Mesodermal cell (in vitro differentiated cells): ENCODE data around the gene HIC2. TPM values are rescaled to one million over a fixed set of nuclear protein-coding genes. Genes with fewer than 3 reads are reported as not detected.
"Not testable (repeated sequence)": the region's sequence is repeated elsewhere in the genome, so short reads cannot be mapped to it uniquely, and the experiment has no call there.

Source experiments
- H3K27ac ChIP-seq: 2 replicates; pipeline ENCODE4 v1.7.0; 2013; ENCODE audit warnings: mild to moderate bottlenecking, low read depth, low read length, moderate library complexity; ENCODE audit not compliant: severe bottlenecking
- H3K36me3 ChIP-seq: 2 replicates; pipeline ENCODE4 v1.7.1; 2013; ENCODE audit warnings: mild to moderate bottlenecking, low read length, moderate library complexity; ENCODE audit not compliant: control insufficient read depth, insufficient read depth
- H3K4me1 ChIP-seq: one replicate; pipeline ENCODE4 v1.7.1; 2013; ENCODE audit warnings: mild to moderate bottlenecking, low read length; ENCODE audit not compliant: insufficient read depth, control insufficient read depth, poor library complexity, severe bottlenecking
- H3K4me3 ChIP-seq: 2 replicates; pipeline ENCODE4 v1.7.0; 2013; ENCODE audit warnings: low read length, control low read depth, mild to moderate bottlenecking; ENCODE audit not compliant: insufficient read depth, poor library complexity, severe bottlenecking; ENCODE audit errors: extremely low read depth
- H3K9me3 ChIP-seq: 2 replicates; pipeline ENCODE4 v1.7.1; 2013; ENCODE audit warnings: mild to moderate bottlenecking, low read length, moderate library complexity; ENCODE audit not compliant: control insufficient read depth
- WGBS, 2 experiments: methylation state at CpG; one replicate each; pipeline ENCODE4 v1.1.5; 2013; ENCODE audit warnings: missing lambda C conversion rate in 2 of 2; ENCODE audit not compliant: insufficient coverage in 2 of 2; 5-methylcytosine and 5-hydroxymethylcytosine counted together
- polyA plus RNA-seq, 2 experiments: library from polyadenylated mRNA; stranded (reverse); fragments of 50-300 nt; gene quantifications; one replicate each; pipeline ENCODE4 v1.2.3, GENCODE V29; 2013

Gene HIC2, protein sequence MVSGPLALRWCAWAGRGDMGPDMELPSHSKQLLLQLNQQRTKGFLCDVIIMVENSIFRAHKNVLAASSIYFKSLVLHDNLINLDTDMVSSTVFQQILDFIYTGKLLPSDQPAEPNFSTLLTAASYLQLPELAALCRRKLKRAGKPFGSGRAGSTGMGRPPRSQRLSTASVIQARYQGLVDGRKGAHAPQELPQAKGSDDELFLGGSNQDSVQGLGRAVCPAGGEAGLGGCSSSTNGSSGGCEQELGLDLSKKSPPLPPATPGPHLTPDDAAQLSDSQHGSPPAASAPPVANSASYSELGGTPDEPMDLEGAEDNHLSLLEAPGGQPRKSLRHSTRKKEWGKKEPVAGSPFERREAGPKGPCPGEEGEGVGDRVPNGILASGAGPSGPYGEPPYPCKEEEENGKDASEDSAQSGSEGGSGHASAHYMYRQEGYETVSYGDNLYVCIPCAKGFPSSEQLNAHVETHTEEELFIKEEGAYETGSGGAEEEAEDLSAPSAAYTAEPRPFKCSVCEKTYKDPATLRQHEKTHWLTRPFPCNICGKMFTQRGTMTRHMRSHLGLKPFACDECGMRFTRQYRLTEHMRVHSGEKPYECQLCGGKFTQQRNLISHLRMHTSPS
- 16.8 TPM for polyA plus RNA-seq (2013, experiment 1 of 2)
- 15.1 TPM for polyA plus RNA-seq (2013, experiment 2 of 2)

DNA sequence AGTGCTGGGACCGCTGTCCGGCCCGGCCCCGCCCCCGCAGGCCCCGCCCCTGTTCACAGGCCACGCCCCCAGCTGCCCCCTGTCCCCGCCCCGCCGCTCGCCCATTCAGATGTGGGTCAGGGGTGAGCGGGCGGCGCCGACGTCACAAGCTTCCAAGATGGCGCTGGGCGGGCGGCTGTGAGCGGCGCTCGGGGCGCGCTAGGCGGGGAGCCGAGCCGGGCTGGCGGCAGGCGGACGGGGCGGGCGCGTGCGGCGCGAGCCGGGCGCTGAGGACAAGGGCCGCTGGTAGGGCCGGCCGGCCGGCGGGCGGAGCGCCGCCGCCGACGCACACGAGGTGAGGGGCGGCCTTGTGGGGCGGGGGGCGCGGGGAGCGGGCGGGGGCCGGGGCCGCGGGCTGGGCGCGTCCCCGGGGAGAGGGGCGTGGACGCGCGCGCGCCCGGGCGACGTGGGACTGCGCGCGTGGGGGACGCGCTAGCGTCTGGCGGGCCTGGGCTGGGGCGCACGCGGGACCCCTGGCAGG, at the start of gene HIC2:
HIC2 (plus strand) TSS at position 145 of the 520 bp plus-strand sequence. CDS start 25,461 bp downstream, outside the sequence.
- H3K9me3 ChIP-seq, H3K4me1 ChIP-seq, H3K27ac ChIP-seq, H3K36me3 ChIP-seq: not testable (repeated sequence)
- peak within 1 kb of the TSS; percentile 22 for H3K4me3 ChIP-seq
- WGBS, 2 experiments = no CpG with 5 or more reads among the region's 81 CpGs

DNA sequence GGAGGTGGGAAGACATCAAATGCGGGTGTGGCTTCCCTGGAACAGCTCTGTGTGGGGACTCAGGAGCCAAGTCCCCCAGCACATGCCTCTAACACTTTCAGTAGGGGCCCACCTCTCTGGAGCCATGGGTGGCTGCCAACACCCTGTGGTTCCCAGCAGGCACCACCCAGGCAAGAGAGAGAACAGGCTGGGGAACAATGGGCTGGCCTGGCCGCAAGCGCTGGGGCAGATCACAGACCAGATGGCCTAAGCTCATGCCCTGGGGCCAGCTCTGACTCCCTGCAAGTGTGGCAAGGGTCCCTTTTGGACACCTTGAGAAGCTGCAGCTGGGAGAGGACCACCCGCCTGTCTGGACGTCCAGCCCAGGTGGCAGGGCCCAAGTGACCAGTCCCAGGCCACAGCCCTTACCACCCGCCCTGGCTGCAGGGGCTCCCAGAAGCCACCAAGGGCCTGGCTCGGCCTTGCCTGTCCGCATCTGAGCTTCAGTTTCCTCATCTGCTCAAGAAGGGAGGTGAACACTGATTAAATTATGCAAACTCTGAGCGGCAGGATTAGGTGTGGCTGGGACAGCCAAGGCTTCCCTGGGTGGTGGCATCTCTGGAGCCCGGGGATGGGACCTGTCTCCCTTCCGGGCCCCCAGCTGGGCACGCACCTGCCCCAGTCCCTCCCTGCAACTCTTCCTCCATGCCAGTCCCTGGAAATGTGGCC, 48.4 kb upstream of the HIC2 start:
- 82 to 86% methylated on average over 3 of the region's 12 CpGs for WGBS, 2 experiments
- H3K36me3 ChIP-seq, H3K4me1 ChIP-seq, H3K4me3 ChIP-seq, H3K9me3 ChIP-seq, H3K27ac ChIP-seq: not testable (repeated sequence)

DNA sequence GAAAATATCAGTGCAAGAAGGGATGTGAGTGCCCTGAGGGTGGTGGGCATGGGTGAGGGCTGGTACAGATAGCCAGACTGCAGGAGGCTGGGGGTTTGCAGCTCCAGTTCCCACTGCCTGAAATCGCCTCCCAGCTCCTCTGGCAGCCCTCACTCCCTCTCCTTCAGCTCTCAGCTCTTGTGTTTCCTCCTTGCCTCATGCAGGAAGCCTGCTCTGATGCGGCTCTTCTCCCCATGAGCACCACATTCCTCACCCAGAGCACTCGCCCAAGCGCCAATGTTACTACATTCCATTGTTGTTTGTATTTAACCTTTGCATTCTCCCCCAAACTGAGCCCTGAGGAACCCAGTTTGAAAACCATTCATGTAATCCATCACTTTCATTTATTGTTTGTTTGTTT, 41.3 kb upstream of the HIC2 start:
- not testable (repeated sequence) for H3K27ac ChIP-seq, H3K4me3 ChIP-seq, H3K4me1 ChIP-seq, H3K9me3 ChIP-seq, H3K36me3 ChIP-seq
- WGBS, 2 experiments = no CpG with 5 or more reads among the region's 4 CpGs

DNA sequence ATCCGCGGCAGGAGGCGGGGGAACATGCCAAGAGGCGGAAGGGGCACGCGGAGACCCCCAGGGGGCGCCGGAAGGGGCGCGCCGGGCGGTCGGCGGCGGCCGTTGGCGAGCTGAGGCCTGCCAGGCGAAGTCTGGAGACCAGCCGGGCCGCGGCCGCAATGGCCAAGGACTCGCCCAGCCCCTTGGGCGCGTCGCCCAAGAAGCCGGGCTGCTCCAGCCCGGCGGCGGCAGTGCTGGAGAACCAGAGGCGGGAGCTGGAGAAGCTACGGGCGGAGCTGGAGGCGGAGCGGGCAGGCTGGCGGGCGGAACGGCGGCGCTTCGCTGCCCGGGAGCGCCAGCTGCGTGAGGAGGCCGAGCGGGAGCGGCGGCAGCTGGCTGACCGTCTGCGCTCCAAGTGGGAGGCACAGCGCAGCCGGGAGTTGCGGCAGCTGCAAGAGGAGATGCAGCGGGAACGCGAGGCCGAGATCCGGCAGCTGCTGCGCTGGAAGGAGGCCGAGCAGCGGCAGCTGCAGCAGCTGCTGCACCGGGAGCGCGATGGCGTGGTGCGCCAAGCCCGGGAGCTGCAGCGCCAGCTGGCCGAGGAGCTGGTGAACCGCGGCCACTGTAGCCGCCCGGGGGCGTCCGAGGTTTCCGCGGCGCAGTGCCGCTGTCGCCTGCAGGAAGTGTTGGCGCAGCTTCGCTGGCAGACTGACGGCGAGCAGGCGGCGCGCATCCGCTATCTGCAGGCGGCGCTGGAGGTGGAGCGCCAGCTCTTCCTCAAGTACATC, 33.3 kb upstream of the HIC2 start, which contains the start of gene RIMBP3B:
RIMBP3B (plus strand) TSS at position 51 of the 767 bp plus-strand sequence; CDS start at position 159, 108 bp downstream.
- not testable (repeated sequence) for H3K36me3 ChIP-seq, H3K27ac ChIP-seq, H3K9me3 ChIP-seq, H3K4me3 ChIP-seq, H3K4me1 ChIP-seq
- no CpG with 5 or more reads among the region's 91 CpGs for WGBS, 2 experiments

DNA sequence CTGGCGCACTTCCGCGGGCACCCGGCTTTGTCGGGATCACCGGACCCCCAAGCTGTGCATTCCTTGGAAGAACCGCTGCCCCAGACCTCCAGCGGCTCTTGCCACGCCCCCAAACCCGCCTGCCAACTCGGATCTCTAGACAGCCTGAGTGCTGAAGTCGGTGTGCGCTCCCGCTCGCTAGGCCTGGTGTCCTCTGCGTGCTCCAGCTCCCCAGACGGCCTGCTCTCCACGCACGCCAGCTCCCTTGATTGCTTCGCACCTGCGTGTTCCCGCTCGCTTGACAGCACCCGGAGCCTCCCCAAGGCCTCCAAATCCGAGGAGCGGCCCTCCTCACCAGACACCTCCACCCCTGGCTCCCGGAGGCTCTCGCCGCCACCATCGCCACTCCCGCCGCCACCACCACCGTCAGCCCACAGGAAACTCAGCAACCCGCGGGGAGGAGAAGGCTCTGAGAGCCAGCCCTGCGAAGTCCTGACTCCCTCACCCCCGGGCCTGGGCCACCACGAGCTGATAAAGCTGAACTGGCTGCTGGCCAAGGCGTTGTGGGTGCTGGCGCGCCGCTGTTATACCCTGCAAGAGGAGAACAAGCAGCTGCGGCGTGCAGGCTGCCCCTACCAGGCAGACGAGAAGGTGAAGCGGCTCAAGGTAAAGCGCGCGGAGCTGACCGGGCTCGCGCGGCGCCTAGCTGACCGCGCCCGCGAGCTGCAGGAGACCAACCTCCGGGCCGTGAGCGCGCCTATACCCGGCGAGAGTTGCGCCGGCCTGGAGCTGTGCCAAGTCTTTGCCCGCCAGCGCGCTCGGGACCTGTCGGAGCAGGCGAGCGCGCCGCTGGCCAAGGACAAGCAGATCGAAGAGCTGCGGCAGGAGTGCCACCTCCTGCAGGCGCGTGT, 32.5 kb upstream of the HIC2 start:
- not testable (repeated sequence) for H3K4me3 ChIP-seq, H3K9me3 ChIP-seq
- no CpG with 5 or more reads among the region's 79 CpGs for WGBS, 2 experiments

DNA sequence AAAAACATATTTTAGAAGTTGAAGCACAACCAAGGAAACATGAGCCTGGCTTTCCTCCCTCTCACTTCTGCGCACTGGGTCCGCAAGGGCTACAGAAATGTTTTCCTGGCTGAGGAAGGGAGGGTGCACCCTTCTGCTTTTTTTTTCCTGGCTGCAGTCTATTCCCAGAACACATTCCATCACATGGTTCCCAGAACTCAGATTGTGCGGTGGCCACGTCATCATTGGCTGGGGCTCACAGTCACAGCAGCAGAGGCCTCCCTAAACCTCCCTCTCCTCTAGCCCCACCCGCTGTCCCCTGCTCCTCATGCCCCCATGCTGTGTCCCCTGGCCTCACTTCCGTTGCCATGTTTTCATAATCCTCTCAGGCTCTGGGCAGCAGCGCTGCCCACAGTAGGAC, 27.7 kb upstream of the HIC2 start:
- not testable (repeated sequence) for H3K4me3 ChIP-seq, H3K27ac ChIP-seq, H3K4me1 ChIP-seq, H3K36me3 ChIP-seq, H3K9me3 ChIP-seq
- WGBS, 2 experiments = no CpG with 5 or more reads among the region's 7 CpGs

More for the DNA sequence above, 32.5 kb upstream of the HIC2 start:
- not testable (repeated sequence) for H3K4me1 ChIP-seq, H3K36me3 ChIP-seq, H3K27ac ChIP-seq

DNA sequence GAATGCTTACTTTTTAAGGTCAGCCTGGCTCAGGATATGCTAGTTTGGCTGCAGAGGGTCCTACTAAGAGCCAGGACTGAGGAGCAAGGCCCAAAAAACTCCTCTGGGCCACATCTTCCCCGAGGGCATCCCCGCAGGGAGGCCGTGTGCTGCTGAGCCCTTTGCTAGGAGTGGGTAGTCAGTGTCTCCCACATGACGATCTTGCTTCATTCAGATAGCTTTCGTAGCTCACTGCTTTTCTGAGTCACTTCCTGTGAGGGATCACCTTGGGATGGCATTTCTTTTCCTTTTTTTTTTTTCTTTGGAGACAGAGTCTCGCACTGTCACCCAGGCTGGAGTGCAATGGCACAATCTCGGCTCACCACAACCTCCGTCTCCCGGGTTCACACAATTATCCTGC, 27.2 kb upstream of the HIC2 start:
- not testable (repeated sequence) for H3K27ac ChIP-seq
- WGBS, 2 experiments = no CpG with 5 or more reads among the region's 9 CpGs

DNA sequence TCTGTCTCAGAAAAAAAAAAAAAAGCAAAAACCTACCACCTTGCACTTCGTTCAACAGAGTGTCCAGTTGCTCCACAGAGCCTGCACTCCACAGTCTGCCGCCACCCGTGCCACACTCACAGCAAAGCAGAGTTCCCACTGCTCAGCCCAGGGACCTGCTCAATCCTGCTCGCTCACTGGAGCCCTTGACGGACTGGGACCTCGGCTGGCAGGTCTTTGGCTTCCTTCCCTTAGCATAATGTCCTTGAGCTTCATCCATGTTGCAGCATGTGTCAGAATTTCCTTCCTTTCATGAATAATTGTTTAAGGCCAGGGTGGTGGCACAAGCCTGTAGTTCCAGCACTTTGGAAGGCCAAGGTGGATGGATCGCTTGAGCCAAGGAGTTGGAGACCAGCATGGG, 22.6 kb upstream of the HIC2 start:
- not testable (repeated sequence) for H3K4me3 ChIP-seq, H3K9me3 ChIP-seq, H3K36me3 ChIP-seq, H3K4me1 ChIP-seq, H3K27ac ChIP-seq
- WGBS, 2 experiments = no CpG with 5 or more reads among the region's 7 CpGs

More for the DNA sequence above, 27.2 kb upstream of the HIC2 start:
- H3K4me3 ChIP-seq, H3K36me3 ChIP-seq, H3K4me1 ChIP-seq, H3K9me3 ChIP-seq: not testable (repeated sequence)

DNA sequence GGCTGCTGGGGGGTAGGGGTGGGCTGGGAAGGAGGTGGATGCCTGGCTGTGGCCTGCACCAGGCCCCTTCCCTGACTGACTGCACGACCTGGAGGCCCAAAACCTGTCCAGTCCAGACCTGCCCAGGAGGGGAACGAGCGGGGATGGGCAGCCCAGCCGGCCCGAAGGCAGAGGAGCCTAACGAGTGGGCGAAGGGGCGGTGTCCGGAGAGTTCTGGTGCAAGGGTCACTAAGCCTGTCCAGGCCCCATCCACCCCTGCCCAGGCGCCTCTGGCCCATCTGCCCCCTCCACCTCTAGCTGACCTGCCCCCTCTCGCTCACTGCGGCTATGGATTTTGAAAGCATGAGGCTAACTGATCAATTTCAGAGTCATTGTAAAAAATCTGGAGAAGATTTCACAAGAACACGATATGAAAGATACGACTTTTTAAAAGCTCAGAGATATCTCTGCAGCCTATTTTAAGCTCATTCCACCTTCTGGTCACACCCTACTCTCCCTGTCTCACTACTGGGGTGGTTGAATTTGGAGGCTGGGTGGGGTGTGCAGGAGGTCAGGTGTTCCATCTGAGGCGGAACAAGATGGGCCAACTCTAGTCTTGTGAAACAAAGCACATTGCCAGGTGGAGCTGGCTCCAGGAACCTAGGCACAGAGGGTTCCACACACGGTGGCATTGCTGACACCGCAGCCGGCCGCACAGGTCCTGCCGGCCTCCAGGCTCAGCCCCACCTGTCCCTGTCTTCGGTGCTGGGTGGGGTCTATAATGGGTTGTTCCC, 15.8 kb upstream of the HIC2 start:
- H3K9me3 ChIP-seq, H3K4me3 ChIP-seq, H3K36me3 ChIP-seq, H3K27ac ChIP-seq, H3K4me1 ChIP-seq: not testable (repeated sequence)
- WGBS, 2 experiments = no CpG with 5 or more reads among the region's 21 CpGs
